SK-N-SH treated with all-trans-retinoic acid at 6 μM for 48 hours (cell line): ENCODE results near the gene ALDH16A1.
"Not testable (repeated sequence)": the region's sequence is repeated elsewhere in the genome, so short reads cannot be mapped to it uniquely, and the experiment has no call there.

ENCODE experiments used
- ESRRG ChIP-seq: fragments of 250-450 bp; sonication (Bioruptor Pico); IDR thresholded peaks from 2 replicates; pipeline ENCODE4 v1.6.1; 2021; ENCODE audit warnings: mild to moderate bottlenecking
- OSR1 ChIP-seq: fragments of 250-450 bp; sonication (Bioruptor Pico); IDR thresholded peaks from 2 replicates; pipeline ENCODE4 v1.8.0; 2022; ENCODE audit warnings: moderate library complexity, mild to moderate bottlenecking, inconsistent platforms
- RARB ChIP-seq: fragments of 250-450 bp; sonication (Bioruptor Pico); IDR thresholded peaks from 2 replicates; pipeline ENCODE4 v1.8.0; 2021; ENCODE audit warnings: mild to moderate bottlenecking, moderate library complexity
- TF ChIP-seq, protein P1 (sequence below): fragments of 250-450 bp; sonication (Bioruptor Pico); IDR thresholded peaks from 2 replicates; pipeline ENCODE4 v1.8.0; 2020; ENCODE audit warnings: mild to moderate bottlenecking, moderate library complexity, borderline replicate concordance
- TF ChIP-seq, protein P2 (sequence below): fragments of 250-450 bp; sonication (Bioruptor Pico); IDR thresholded peaks from 2 replicates; pipeline ENCODE4 v1.8.0; 2021; ENCODE audit warnings: low read depth, mild to moderate bottlenecking, moderate library complexity, borderline replicate concordance

DNA sequence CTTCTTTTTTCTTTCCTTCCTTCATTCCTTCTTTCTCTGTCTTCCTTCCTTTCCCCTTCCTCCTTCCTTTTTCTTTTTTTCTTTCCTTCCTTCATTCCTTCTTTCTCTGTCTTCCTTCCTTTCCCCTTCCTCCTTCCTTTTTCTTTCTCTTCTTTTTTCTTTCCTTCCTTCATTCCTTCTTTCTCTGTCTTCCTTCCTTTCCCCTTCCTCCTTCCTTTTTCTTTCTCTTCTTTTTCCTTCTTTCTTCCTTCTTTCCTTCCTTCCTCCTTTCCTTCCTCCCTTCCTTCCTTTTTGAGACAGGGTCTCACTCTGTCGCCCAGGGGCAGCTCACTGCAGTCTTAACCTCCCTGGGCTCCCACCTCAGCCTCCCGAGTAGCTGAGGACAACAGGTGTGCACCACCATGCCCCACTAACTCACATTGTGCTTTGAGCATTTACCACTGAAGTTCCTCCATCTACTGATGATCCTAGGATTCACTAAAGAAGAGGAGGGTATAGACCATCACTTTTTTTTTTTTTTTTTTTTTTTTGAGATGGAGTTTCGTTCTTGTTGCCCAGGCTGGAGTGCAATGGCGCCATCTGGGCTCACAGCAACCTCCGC is 8.8 kb upstream of the ALDH16A1 start:
- TF ChIP-seq, protein P1, sequence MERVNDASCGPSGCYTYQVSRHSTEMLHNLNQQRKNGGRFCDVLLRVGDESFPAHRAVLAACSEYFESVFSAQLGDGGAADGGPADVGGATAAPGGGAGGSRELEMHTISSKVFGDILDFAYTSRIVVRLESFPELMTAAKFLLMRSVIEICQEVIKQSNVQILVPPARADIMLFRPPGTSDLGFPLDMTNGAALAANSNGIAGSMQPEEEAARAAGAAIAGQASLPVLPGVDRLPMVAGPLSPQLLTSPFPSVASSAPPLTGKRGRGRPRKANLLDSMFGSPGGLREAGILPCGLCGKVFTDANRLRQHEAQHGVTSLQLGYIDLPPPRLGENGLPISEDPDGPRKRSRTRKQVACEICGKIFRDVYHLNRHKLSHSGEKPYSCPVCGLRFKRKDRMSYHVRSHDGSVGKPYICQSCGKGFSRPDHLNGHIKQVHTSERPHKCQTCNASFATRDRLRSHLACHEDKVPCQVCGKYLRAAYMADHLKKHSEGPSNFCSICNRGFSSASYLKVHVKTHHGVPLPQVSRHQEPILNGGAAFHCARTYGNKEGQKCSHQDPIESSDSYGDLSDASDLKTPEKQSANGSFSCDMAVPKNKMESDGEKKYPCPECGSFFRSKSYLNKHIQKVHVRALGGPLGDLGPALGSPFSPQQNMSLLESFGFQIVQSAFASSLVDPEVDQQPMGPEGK (CRISPR knock-in tag), result not testable (repeated sequence)
- TF ChIP-seq, protein P2, sequence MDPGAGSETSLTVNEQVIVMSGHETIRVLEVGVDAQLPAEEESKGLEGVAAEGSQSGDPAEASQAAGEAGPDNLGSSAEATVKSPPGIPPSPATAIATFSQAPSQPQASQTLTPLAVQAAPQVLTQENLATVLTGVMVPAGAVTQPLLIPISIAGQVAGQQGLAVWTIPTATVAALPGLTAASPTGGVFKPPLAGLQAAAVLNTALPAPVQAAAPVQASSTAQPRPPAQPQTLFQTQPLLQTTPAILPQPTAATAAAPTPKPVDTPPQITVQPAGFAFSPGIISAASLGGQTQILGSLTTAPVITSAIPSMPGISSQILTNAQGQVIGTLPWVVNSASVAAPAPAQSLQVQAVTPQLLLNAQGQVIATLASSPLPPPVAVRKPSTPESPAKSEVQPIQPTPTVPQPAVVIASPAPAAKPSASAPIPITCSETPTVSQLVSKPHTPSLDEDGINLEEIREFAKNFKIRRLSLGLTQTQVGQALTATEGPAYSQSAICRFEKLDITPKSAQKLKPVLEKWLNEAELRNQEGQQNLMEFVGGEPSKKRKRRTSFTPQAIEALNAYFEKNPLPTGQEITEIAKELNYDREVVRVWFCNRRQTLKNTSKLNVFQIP (CRISPR knock-in tag), result not testable (repeated sequence)
- TF ChIP-seq RARB, ESRRG, OSR1 (CRISPR knock-in tag): not testable (repeated sequence)
